HG02938 (cell line): ENCODE measurements around the gene DSC3.
"Not testable (repeated sequence)": the region's sequence is repeated elsewhere in the genome, so short reads cannot be mapped to it uniquely, and the experiment has no call there.

ENCODE experiments used
- ATAC-seq: cut with Tn5 transposase; IDR thresholded peaks from one replicate; pipeline ENCODE4 v1.9.1; 2021; ENCODE audit warnings: mild to moderate bottlenecking, moderate library complexity; ENCODE audit not compliant: unreplicated experiment

DSC3 gene

GRCh38 chr18:31041271-31042083 lies 1.1 kb downstream of the DSC3 start:
- ATAC-seq: no peak

GRCh38 chr18:31040686-31041270 lies 1.8 kb downstream of the DSC3 start:
- ATAC-seq: no peak

- ATAC-seq: no peak
These were observed 3.1 kb downstream of the DSC3 start for GRCh38 chr18:31039426-31039825.

GRCh38 chr18:31037686-31038085 lies 4.9 kb downstream of the DSC3 start:
- ATAC-seq: not testable (repeated sequence)

- ATAC-seq: no peak
These were observed 8.0 kb downstream of the DSC3 start for GRCh38 chr18:31034541-31034940.

GRCh38 chr18:31030574-31031278 lies 11.8 kb downstream of the DSC3 start:
- no peak for ATAC-seq

- ATAC-seq: no peak
These were observed 26.7 kb downstream of the DSC3 start for GRCh38 chr18:31015715-31016434.

GRCh38 chr18:31011455-31011854 lies 31.1 kb downstream of the DSC3 start:
- not testable (repeated sequence) for ATAC-seq

- no peak for ATAC-seq
These were observed 31.9 kb downstream of the DSC3 start for GRCh38 chr18:31010601-31011000.

- no peak for ATAC-seq
These were observed 42.5 kb downstream of the DSC3 start for GRCh38 chr18:30999887-31000628.

GRCh38 chr18:30999186-30999585 lies 43.4 kb downstream of the DSC3 start:
- no peak for ATAC-seq

GRCh38 chr18:30997223-30997622 lies 45.3 kb downstream of the DSC3 start:
- no peak for ATAC-seq

GRCh38 chr18:30992231-30992630 lies 50.3 kb downstream of the DSC3 start:
- ATAC-seq: no peak

GRCh38 chr18:30991397-30991796 lies 51.1 kb downstream of the DSC3 start:
- no peak for ATAC-seq

GRCh38 chr18:30989141-30989540 lies 53.4 kb downstream of the DSC3 start:
- no peak for ATAC-seq

GRCh38 chr18:30988440-30988839 lies 54.1 kb downstream of the DSC3 start:
- ATAC-seq: no peak

GRCh38 chr18:30987467-30988241 lies 54.9 kb downstream of the DSC3 start:
- no peak for ATAC-seq

- no peak for ATAC-seq
These were observed 56.8 kb downstream of the DSC3 start for GRCh38 chr18:30985753-30986152.

GRCh38 chr18:30982285-30982992 lies 60.1 kb downstream of the DSC3 start:
- no peak for ATAC-seq
